Measurements from ENCODE around the gene UNC5C. TPM values are rescaled to one million over a fixed set of nuclear protein-coding genes. Genes with fewer than 3 reads are reported as not detected.

The UNC5C gene
- total and polyA plus RNA-seq, 8 donors: 0.13 to 14.3 (median 2.0) TPM

GRCh38 chr4:95265814-95266740 lies 282.7 kb downstream of the UNC5C start:
- WGBS, 5 donors: 62 to 87% (median 79%) methylated on average over 5 of the region's 5 CpGs
- H3K27me3 ChIP-seq: no peaks in the 10 kb centered on the region
- no peaks in the 10 kb centered on the region for H3K9me3 ChIP-seq
- peak in 1 of 2 donors; percentile 28 for DNase-seq
- no peak overlapping the region for H3K27ac ChIP-seq
- intact Hi-C loops (cut with DNase I; ENCODE audit: low total_unique reads): no loop called here
- no peaks in the 10 kb centered on the region for H3K36me3 ChIP-seq
- TF ChIP-seq EP300 (IDR thresholded peaks at IDR 0.05): no peak
- no peak for TF ChIP-seq CTCF (IDR thresholded peaks at IDR 0.05)
- TF ChIP-seq POLR2A (IDR thresholded peaks at IDR 0.05): no peak
- no peak for TF ChIP-seq POLR2AphosphoS5 (IDR thresholded peaks at IDR 0.05)
- H3K4me1 ChIP-seq: peaks cover 0 to 8% (median 3%) of the 10 kb centered on the region in 4 donors
- no peak overlapping the region for H3K4me3 ChIP-seq

GRCh38 chr4:95264843-95265242 lies 283.9 kb downstream of the UNC5C start:
- H3K4me3 ChIP-seq: no peak overlapping the region
- H3K36me3 ChIP-seq: no peaks in the 10 kb centered on the region
- WGBS, 5 donors: 76 to 89% (median 88%) methylated on average over 2 of the region's 2 CpGs
- intact Hi-C loops (cut with DNase I; ENCODE audit: low total_unique reads): no loop called here
- TF ChIP-seq CTCF (IDR thresholded peaks at IDR 0.05) (no peak), EP300 (IDR thresholded peaks at IDR 0.05) (no peak), POLR2AphosphoS5 (IDR thresholded peaks at IDR 0.05) (no peak), POLR2A (IDR thresholded peaks at IDR 0.05) (no peak)
- peaks cover 0 to 8% (median 3%) of the 10 kb centered on the region in 4 donors for H3K4me1 ChIP-seq
- H3K27ac ChIP-seq: no peak overlapping the region
- H3K27me3 ChIP-seq: no peaks in the 10 kb centered on the region
- no peaks in the 10 kb centered on the region for H3K9me3 ChIP-seq
- DNase-seq: no peak

DNA sequence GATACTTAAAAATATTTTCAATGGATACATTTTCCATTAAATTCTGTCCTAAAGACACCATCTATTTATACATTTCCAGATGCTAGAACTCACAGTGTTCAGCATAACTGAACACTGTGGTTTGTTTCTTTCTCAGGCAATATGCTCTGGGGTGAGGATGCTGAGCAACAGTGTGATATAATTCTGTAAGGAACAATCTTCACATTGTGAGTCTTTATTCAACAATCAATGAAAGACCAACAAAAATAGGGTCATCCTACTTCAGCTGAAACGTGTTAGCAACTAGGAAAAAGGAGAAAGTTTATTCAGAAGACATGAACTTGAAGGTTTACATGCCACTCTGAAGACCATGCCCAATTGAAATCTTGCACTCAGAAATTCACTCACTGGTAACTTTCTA lies 284.8 kb downstream of the UNC5C start:
- Histone ChIP-seq H3K4me3 (no peak overlapping the region), H3K9me3 (no peaks in the 10 kb centered on the region), H3K27ac (no peak overlapping the region), H3K4me1 (peaks cover 0 to 5% (median 2%) of the 10 kb centered on the region in 4 donors), H3K27me3 (no peaks in the 10 kb centered on the region), H3K36me3 (no peaks in the 10 kb centered on the region)
- DNase-seq: no peak
- intact Hi-C loops (cut with DNase I; ENCODE audit: low total_unique reads): no loop called here
- 37 to 67% (median 50%) methylated on average over 1 of the region's 1 CpG for WGBS, 5 donors
- no peak for TF ChIP-seq CTCF (IDR thresholded peaks at IDR 0.05)
- no peak for TF ChIP-seq POLR2AphosphoS5 (IDR thresholded peaks at IDR 0.05)
- no peak for TF ChIP-seq POLR2A (IDR thresholded peaks at IDR 0.05)
- no peak for TF ChIP-seq EP300 (IDR thresholded peaks at IDR 0.05)

- TF ChIP-seq CTCF (IDR thresholded peaks at IDR 0.05): no peak
- no peak overlapping the region for H3K4me3 ChIP-seq
- H3K27ac ChIP-seq: no peak overlapping the region
- no peaks in the 10 kb centered on the region for H3K36me3 ChIP-seq
- DNase-seq: peak in 1 of 2 donors; percentile 30
- no peaks in the 10 kb centered on the region for H3K4me1 ChIP-seq
- intact Hi-C loops (cut with DNase I; ENCODE audit: low total_unique reads): no loop called here
- H3K27me3 ChIP-seq: no peaks in the 10 kb centered on the region
- H3K9me3 ChIP-seq: no peaks in the 10 kb centered on the region
Measured at GRCh38 chr4:95263391-95263790, 285.4 kb downstream of the UNC5C start.
